Testis (tissue), 3 donors: ENCODE data around the gene DNAJA4. TPM values are rescaled to one million over a fixed set of nuclear protein-coding genes. Genes with fewer than 3 reads are reported as not detected.

Experiments
- DNase-seq: peaks from one replicate; pipeline ENCODE4 v3.0.0-alpha.2; 2019
- H3K27ac ChIP-seq, 2 donors: fragments of 200-600 bp; sonication (generic); one replicate each; pipeline ENCODE4 v1.5.1; 2019
- H3K27me3 ChIP-seq: fragments of 200-600 bp; sonication (generic); one replicate; pipeline ENCODE4 v1.5.1; 2019
- H3K36me3 ChIP-seq: fragments of 200-600 bp; sonication (generic); one replicate; pipeline ENCODE4 v1.5.1; 2017; ENCODE audit warnings: low read depth; ENCODE audit errors: missing control alignments
- H3K4me1 ChIP-seq: fragments of 200-600 bp; sonication (generic); one replicate; pipeline ENCODE4 v1.5.1; 2019
- H3K4me3 ChIP-seq, 2 donors: fragments of 200-600 bp; sonication (generic); one replicate each; pipeline ENCODE4 v1.5.1; 2017 to 2019
- H3K9me3 ChIP-seq: fragments of 200-600 bp; sonication (generic); one replicate; pipeline ENCODE4 v1.5.1; 2017
- CTCF ChIP-seq, 3 experiments: fragments of 450-650 bp in 2 of 3; fragments of 200-600 bp in 1 of 3; sonication (generic) in 1 of 3; IDR thresholded peaks; one replicate each; pipeline ENCODE4 v1.5.1; 2016 to 2019; ENCODE audit warnings: antibody characterized with exemption in 3 of 3, mild to moderate bottlenecking in 2 of 3, moderate library complexity in 1 of 3
- POLR2A ChIP-seq: fragments of 450-650 bp; IDR thresholded peaks from one replicate; pipeline ENCODE4 v1.6.1; 2017; ENCODE audit warnings: antibody characterized with exemption, mild to moderate bottlenecking, moderate library complexity
- WGBS, 2 donors: methylation state at CpG; one replicate each; pipeline ENCODE4 v1.1.5; 2018; 5-methylcytosine and 5-hydroxymethylcytosine counted together
- intact Hi-C: fragments of 100-400 bp; cut with DNase I; formaldehyde crosslinking; loops from one replicate; pipeline ENCODE4 v1.15.1; 2023; ENCODE audit warnings: low total_unique reads
- polyA plus RNA-seq: library from polyadenylated mRNA; stranded (reverse); fragments of 350-450 nt; fragmentation: Illumina TruSeq; extraction: RNeasy Lipid Tissue Mini Kit (QIAGEN cat#74804); gene quantifications from one replicate; pipeline ENCODE4 v1.2.3, GENCODE V29; 2014; ENCODE audit warnings: low read depth, low replicate concordance; ENCODE audit not compliant: insufficient read depth
- total RNA-seq, 2 donors: library from RNA; depleted of rRNA; stranded (reverse); fragments of >200 nt; gene quantifications; one replicate each; pipeline ENCODE4 v1.2.3, GENCODE V29; 2016

DNAJA4 gene
- total and polyA plus RNA-seq, 3 donors from 2014 or later = 88.4 to 183 (median 145) TPM

GRCh38 chr15:78317145-78317836 is 52.9 kb downstream of the DNAJA4 start:
- TF ChIP-seq CTCF (IDR thresholded peaks at IDR 0.05) (no peak), POLR2A (no peak)
- H3K27me3 ChIP-seq = no peaks in the 10 kb centered on the region
- H3K9me3 ChIP-seq = no peaks in the 10 kb centered on the region
- no peaks in the 10 kb centered on the region for H3K4me1 ChIP-seq
- DNase-seq = no peak
- no peak overlapping the region for H3K27ac ChIP-seq
- no peak overlapping the region for H3K4me3 ChIP-seq
- H3K36me3 ChIP-seq = no peaks in the 10 kb centered on the region
- intact Hi-C loops = loop anchor here (10.0 kb wide), 1 partner anchor 108 kb away; no protein-coding TSS in a partner anchor
- WGBS, 2 donors = 89 to 95% methylated on average over 8 of the region's 8 CpGs

- no peak for TF ChIP-seq CTCF (IDR thresholded peaks at IDR 0.05)
- TF ChIP-seq POLR2A = no peak
- no peaks in the 10 kb centered on the region for H3K27me3 ChIP-seq
- intact Hi-C loops = loop anchor here (10.0 kb wide), 1 partner anchor 105 kb away; no protein-coding TSS in a partner anchor
Observed at GRCh38 chr15:78319588-78319987, 55.2 kb downstream of the DNAJA4 start.

GRCh38 chr15:78320183-78320582 is 55.8 kb downstream of the DNAJA4 start:
- 40 to 92% methylated on average over 1 to 5 of the region's 5 CpGs for WGBS, 2 donors

More at GRCh38 chr15:78319588-78319987, 55.2 kb downstream of the DNAJA4 start:
- Histone ChIP-seq H3K36me3 (no peaks in the 10 kb centered on the region), H3K4me3 (no peak overlapping the region), H3K27ac (no peak overlapping the region), H3K9me3 (no peaks in the 10 kb centered on the region), H3K4me1 (no peaks in the 10 kb centered on the region)
- DNase-seq = no peak
- 76 to 87% methylated on average over 7 to 10 of the region's 10 CpGs for WGBS, 2 donors

DNA sequence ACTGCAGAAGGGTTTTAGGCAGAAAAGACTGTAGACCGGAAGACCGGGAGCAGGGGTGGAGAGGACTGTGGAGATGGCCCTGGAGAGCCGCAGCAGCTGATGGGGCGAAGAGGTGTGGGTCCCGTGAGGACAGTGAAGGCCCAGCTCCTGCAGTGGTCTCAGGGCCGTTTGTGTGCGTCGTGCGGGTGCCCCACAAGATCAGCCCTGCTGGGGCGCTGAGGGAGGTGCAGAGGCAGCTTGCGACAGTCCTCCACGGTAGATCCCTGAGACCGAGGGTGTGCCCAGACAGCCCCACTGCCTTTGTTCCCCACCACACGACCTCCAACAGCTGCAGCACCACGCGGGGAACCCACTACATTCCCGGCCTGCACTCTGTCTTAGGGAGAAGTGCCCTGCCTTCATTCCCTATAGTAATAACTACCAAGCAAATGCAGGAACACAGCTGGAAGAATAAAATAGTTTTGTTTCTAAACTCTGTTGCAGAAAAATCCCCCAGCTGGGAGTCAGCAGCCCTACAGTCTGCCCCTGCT is 56.7 kb downstream of the DNAJA4 start:
- 75 to 97% methylated on average over 6 to 17 of the region's 17 CpGs for WGBS, 2 donors

More at GRCh38 chr15:78320183-78320582, 55.8 kb downstream of the DNAJA4 start:
- H3K9me3 ChIP-seq = no peaks in the 10 kb centered on the region
- no peak overlapping the region for H3K27ac ChIP-seq
- H3K4me1 ChIP-seq = no peaks in the 10 kb centered on the region
- no peaks in the 10 kb centered on the region for H3K27me3 ChIP-seq
- intact Hi-C loops = no loop called here
- no peak for DNase-seq
- H3K36me3 ChIP-seq = no peaks in the 10 kb centered on the region
- no peak overlapping the region for H3K4me3 ChIP-seq
- TF ChIP-seq CTCF (IDR thresholded peaks at IDR 0.05) (no peak), POLR2A (no peak)

More for the DNA sequence above, 56.7 kb downstream of the DNAJA4 start:
- H3K4me1 ChIP-seq = no peaks in the 10 kb centered on the region
- TF ChIP-seq CTCF (IDR thresholded peaks at IDR 0.05) (no peak), POLR2A (no peak)
- no peak overlapping the region for H3K27ac ChIP-seq
- no peaks in the 10 kb centered on the region for H3K9me3 ChIP-seq
- DNase-seq = no peak
- no peak overlapping the region for H3K4me3 ChIP-seq
- intact Hi-C loops = no loop called here
- H3K27me3 ChIP-seq = no peaks in the 10 kb centered on the region
- no peaks in the 10 kb centered on the region for H3K36me3 ChIP-seq
